Measurements from ENCODE around the gene ATP8A2.

DNA sequence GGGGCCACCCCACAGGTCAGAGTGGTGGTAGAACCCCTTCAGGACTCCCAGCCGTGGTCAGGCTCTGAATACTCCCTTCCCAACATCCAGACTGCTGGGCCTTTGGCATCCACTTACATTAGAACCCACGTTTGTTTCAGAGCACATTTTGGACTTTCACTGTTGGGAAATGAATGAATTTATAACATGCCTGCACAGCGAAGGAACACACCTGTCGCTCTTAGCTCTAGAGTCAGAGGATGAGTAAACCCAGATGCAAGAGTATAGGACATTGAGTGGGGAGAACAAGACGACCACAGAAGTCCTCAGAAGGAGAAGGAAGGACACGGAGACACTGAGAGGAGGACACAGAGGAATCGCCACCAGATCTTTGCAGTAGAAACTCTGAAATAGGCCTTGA, 649.1 kb downstream of the ATP8A2 start:
- TF ChIP-seq, protein P1, sequence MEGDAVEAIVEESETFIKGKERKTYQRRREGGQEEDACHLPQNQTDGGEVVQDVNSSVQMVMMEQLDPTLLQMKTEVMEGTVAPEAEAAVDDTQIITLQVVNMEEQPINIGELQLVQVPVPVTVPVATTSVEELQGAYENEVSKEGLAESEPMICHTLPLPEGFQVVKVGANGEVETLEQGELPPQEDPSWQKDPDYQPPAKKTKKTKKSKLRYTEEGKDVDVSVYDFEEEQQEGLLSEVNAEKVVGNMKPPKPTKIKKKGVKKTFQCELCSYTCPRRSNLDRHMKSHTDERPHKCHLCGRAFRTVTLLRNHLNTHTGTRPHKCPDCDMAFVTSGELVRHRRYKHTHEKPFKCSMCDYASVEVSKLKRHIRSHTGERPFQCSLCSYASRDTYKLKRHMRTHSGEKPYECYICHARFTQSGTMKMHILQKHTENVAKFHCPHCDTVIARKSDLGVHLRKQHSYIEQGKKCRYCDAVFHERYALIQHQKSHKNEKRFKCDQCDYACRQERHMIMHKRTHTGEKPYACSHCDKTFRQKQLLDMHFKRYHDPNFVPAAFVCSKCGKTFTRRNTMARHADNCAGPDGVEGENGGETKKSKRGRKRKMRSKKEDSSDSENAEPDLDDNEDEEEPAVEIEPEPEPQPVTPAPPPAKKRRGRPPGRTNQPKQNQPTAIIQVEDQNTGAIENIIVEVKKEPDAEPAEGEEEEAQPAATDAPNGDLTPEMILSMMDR (IDR thresholded peaks at IDR 0.05): no peak
- no peak for TF ChIP-seq POLR2A (IDR thresholded peaks at IDR 0.05)
